SJSA1 (cell line): ENCODE data around the gene KIT. TPM values are rescaled to one million over a fixed set of nuclear protein-coding genes. Genes with fewer than 3 reads are reported as not detected.

Source experiments
- DNase-seq, 2 experiments: peaks; one replicate each; pipeline ENCODE4 v3.0.0-alpha.2; 2015 to 2020; ENCODE audit warnings: low spot score in 2 of 2, low read depth in 1 of 2
- H3K27ac ChIP-seq: fragments of 250-450 bp; sonication (Bioruptor Pico); 2 replicates; pipeline ENCODE4 v1.5.1; 2020; ENCODE audit warnings: mild to moderate bottlenecking, moderate library complexity
- H3K27me3 ChIP-seq: fragments of 250-450 bp; sonication (Bioruptor Pico); replicated peaks from 2 replicates; pipeline ENCODE4 v1.5.1; 2020; ENCODE audit warnings: mild to moderate bottlenecking, moderate library complexity
- H3K36me3 ChIP-seq: fragments of 250-450 bp; sonication (Bioruptor Pico); 2 replicates; pipeline ENCODE4 v1.5.1; 2020; ENCODE audit warnings: mild to moderate bottlenecking
- H3K4me1 ChIP-seq: fragments of 250-450 bp; sonication (Bioruptor Pico); replicated peaks from 2 replicates; pipeline ENCODE4 v1.6.1; 2021; ENCODE audit warnings: mild to moderate bottlenecking
- H3K4me3 ChIP-seq: fragments of 250-450 bp; sonication (Bioruptor Pico); 2 replicates; pipeline ENCODE4 v1.5.1; 2020; ENCODE audit warnings: mild to moderate bottlenecking
- H3K9me3 ChIP-seq: fragments of 250-450 bp; sonication (Bioruptor Pico); replicated peaks from 2 replicates; pipeline ENCODE4 v1.5.1; 2020; ENCODE audit warnings: mild to moderate bottlenecking
- total RNA-seq: library from RNA; depleted of rRNA; stranded (reverse); fragments of >200 nt; shearing (Covaris generic); gene quantifications from 2 replicates; pipeline ENCODE4 v1.2.3, GENCODE V29; 2014

The KIT gene
- total RNA-seq, 1 experiment from 2014 or later, result not detected

- Histone ChIP-seq H3K9me3 (no peaks in the 10 kb centered on the region), H3K36me3 (no peaks in the 10 kb centered on the region), H3K4me3 (no peak overlapping the region), H3K4me1 (no peaks in the 10 kb centered on the region), H3K27ac (no peak overlapping the region), H3K27me3 (no peaks in the 10 kb centered on the region)
- no peak for DNase-seq
Measured at GRCh38 chr4:54696649-54697048, 38.9 kb downstream of the KIT start.

DNA sequence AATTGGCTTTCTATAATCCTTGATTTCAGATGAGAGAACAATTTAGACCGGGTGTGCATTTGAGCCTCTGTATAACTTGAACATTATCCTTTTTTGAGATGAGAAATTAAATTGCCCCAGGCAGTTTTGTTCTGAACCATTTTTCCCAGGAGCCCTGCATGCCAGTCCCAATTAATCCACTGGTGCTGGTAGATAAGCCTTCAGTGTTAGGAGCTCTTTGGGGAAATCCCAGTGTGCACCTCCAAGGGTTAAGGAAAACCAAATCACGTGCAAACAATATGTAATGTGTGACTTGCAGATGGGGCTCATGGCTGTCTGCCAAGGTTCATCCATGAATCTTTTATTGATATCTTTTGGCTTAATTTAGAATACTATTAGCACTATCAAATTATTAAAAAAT, 43.2 kb downstream of the KIT start:
- Histone ChIP-seq H3K4me3 (no peak overlapping the region), H3K27ac (no peak overlapping the region), H3K27me3 (no peaks in the 10 kb centered on the region), H3K36me3 (no peaks in the 10 kb centered on the region), H3K4me1 (no peaks in the 10 kb centered on the region), H3K9me3 (no peaks in the 10 kb centered on the region)
- no peak for DNase-seq

- H3K27ac ChIP-seq, result no peak overlapping the region
- DNase-seq, result no peak
- H3K4me1 ChIP-seq, result no peaks in the 10 kb centered on the region
- H3K36me3 ChIP-seq, result no peaks in the 10 kb centered on the region
- H3K4me3 ChIP-seq, result no peak overlapping the region
- no peaks in the 10 kb centered on the region for H3K9me3 ChIP-seq
- peaks cover 4% of the 10 kb centered on the region; the same call in 1 of the 2 replicates for H3K27me3 ChIP-seq
Measured at GRCh38 chr4:54703182-54703581, 45.4 kb downstream of the KIT start.

- DNase-seq, result no peak
- Histone ChIP-seq H3K4me1 (no peaks in the 10 kb centered on the region), H3K4me3 (no peak overlapping the region), H3K36me3 (no peaks in the 10 kb centered on the region), H3K9me3 (no peaks in the 10 kb centered on the region), H3K27me3 (peaks cover 4% of the 10 kb centered on the region; the same call in 1 of the 2 replicates), H3K27ac (no peak overlapping the region)
Measured at GRCh38 chr4:54707406-54707805, 49.6 kb downstream of the KIT start.

DNA sequence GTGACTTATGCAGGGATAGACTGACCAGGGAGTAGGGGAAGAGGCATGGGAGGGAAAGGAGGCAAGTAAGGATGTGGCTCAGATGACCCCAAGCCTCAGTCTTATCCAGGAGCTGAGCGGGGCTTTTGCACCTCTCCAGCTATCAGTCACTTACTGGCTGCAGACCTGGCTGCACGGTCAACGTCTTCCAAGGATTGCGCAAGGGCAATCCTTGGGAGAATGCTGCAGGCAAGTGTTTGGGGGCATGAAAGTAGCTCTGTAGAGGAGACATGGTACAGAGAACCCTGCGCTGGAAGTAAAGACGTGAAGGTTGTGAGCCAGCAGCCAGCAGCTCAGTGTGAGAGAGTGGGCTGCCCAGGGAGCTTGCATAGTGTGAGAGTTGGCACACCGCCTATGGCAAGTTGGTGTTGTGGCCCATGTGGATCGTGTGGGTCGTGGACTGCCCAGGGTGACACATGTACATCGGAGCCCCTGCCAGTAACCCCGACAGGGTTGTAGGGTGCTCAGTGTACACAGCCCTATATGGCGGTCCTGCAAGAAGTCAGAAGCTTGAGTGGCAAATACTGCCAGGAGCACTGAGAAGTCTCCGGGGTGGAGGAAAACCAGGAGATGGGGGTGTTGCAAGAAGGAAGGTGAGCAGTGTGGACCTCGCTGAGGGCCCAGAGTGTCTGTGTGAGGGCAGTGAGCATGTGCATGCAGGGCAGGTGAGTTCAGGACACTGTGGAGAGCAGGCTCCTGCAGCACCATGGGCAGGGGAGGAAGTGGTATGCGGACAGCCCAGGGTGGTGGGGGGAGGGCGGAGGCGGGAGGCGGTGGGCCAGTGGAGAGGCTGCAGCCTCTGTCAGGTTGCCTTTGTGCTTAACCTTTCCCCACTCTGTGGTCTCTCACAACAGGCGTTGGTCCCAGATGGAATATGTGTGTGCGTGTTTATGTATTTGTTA, 50.9 kb downstream of the KIT start:
- H3K4me1 ChIP-seq, result no peaks in the 10 kb centered on the region
- DNase-seq, result no peak
- no peaks in the 10 kb centered on the region for H3K9me3 ChIP-seq
- H3K27ac ChIP-seq, result no peak overlapping the region
- no peaks in the 10 kb centered on the region for H3K36me3 ChIP-seq
- H3K27me3 ChIP-seq, result peaks cover 4% of the 10 kb centered on the region; the same call in 1 of the 2 replicates
- H3K4me3 ChIP-seq, result no peak overlapping the region

- H3K36me3 ChIP-seq, result no peaks in the 10 kb centered on the region
- no peak overlapping the region for H3K4me3 ChIP-seq
- H3K9me3 ChIP-seq, result no peaks in the 10 kb centered on the region
- H3K27ac ChIP-seq, result no peak overlapping the region
- no peak for DNase-seq
- H3K27me3 ChIP-seq, result peaks cover 4% of the 10 kb centered on the region; the same call in 1 of the 2 replicates
- no peaks in the 10 kb centered on the region for H3K4me1 ChIP-seq
Measured at GRCh38 chr4:54709400-54709799, 51.6 kb downstream of the KIT start.

DNA sequence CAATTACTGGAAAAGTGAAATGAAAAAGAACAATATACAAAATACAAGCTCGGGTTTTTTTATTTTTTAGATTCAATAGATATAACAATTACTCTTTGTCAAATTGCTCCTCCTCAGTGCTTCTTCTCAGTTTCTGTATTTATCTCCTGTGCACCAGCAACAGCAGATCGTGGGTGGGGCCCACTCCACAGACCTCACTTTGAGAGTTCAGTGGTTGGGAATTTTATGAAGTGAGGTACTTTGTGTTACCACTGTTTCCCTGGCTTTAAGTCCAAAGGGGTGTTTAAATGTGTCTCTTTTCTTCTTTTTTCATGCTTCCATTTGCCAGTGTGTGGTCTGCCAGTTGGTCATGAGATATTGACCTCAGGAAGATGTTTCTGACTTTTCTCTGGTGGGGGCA, 54.4 kb downstream of the KIT start:
- H3K27ac ChIP-seq, result no peak overlapping the region
- H3K36me3 ChIP-seq, result no peaks in the 10 kb centered on the region
- H3K4me3 ChIP-seq, result no peak overlapping the region
- peaks cover 8% of the 10 kb centered on the region for H3K27me3 ChIP-seq
- no peaks in the 10 kb centered on the region for H3K9me3 ChIP-seq
- no peak for DNase-seq
- H3K4me1 ChIP-seq, result no peaks in the 10 kb centered on the region

DNA sequence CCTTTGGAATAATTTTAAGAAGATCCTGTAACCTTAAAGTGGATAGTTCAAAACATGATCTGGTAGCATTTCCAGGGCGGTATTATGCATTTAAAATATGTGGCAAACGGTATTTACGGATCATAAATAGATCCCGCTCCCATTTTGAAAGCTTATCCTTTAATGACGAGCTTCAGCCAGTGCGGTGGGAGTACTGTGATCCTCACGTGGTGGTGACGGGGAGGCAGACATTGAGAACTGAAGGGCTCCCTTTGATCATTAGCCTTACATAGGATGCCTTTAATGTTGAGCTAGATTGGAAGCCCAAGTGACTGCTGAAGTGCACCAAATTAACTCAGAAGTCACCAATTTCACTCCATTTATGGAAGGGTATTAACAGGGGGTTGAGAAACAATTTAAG, 56.9 kb downstream of the KIT start:
- no peak for DNase-seq
- Histone ChIP-seq H3K4me1 (no peaks in the 10 kb centered on the region), H3K27ac (no peak overlapping the region), H3K36me3 (no peaks in the 10 kb centered on the region), H3K27me3 (peaks cover 4% of the 10 kb centered on the region), H3K4me3 (no peak overlapping the region), H3K9me3 (no peaks in the 10 kb centered on the region)

DNA sequence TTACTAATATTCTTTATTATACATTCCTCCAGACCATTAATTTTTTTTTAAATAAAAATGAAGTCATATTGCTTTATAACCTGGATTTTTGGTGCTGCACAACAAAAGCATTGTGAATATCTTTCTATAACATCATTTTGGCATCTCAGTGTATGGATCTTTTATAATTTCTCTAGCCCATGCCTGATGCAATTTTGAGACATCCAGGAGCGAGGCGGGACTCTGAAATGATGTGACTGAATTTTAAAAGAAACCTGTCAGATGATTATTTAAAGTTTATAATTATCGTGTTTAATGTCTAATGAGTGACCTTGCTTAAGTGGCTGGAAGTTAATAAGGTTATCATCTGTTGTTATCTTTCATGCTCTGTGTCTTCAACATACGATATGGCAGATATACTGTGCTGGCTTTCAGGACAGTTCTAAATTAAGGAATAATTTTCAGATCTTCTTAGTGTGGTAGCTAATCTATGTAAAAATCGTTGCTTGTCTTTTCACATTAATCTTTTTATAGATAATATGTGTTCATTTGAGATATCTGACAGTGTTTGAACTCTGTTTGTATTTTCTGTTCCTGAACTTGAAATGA, 58.8 kb downstream of the KIT start:
- H3K4me1 ChIP-seq, result no peaks in the 10 kb centered on the region

DNA sequence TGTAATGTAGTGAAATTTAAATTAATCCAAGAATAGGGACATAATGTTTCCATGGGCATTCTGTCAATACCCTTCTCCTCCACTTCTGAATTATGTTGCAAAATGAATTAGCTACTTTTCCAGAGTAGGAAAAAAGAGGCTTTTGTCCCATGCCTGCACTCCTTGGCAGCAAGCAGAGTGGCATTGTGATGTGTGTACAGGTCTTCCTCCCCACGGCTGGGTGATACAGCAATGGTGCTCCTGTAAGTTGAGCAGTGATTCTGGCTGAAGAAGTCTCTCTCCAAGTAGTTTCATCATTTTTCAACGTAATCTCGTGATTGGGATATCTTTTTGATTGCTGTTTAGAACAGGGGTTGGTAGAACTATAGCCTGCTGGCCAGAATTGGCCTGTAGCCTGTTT, 59.9 kb downstream of the KIT start:
- Histone ChIP-seq H3K4me3 (no peak overlapping the region), H3K27ac (no peak overlapping the region)
- no peak for DNase-seq

More for the DNA sequence above, 58.8 kb downstream of the KIT start:
- Histone ChIP-seq H3K9me3 (no peaks in the 10 kb centered on the region), H3K27me3 (peaks cover 4% of the 10 kb centered on the region), H3K27ac (no peak overlapping the region), H3K36me3 (no peaks in the 10 kb centered on the region), H3K4me3 (no peak overlapping the region)
- no peak for DNase-seq

GRCh38 chr4:54719378-54719777, 61.6 kb downstream of the KIT start:
- H3K9me3 ChIP-seq, result no peaks in the 10 kb centered on the region
- H3K4me1 ChIP-seq, result no peaks in the 10 kb centered on the region
- no peak overlapping the region for H3K4me3 ChIP-seq
- no peak for DNase-seq
- H3K27ac ChIP-seq, result no peak overlapping the region
- no peaks in the 10 kb centered on the region for H3K36me3 ChIP-seq
- peaks cover 4% of the 10 kb centered on the region for H3K27me3 ChIP-seq

More for the DNA sequence above, 59.9 kb downstream of the KIT start:
- H3K36me3 ChIP-seq, result no peaks in the 10 kb centered on the region
- no peaks in the 10 kb centered on the region for H3K4me1 ChIP-seq
- no peaks in the 10 kb centered on the region for H3K9me3 ChIP-seq
- H3K27me3 ChIP-seq, result peaks cover 4% of the 10 kb centered on the region

DNA sequence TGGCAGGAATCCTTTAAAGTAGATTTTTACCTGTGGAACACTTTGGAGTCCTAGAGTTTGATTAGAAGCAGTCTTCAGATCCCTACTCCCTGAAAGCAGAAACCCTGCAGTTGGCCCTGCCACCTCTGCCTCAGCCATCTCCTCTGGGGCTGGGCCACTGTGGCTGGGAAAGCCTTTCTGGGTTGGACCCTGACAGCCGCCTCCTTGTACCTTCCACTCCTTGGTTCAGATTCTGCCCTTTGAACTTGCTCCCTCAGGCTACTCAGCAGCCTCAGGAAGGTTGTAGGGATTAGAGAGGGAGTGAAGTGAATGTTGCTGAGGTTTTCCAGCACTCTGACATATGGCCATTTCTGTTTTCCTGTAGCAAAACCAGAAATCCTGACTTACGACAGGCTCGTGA, 65.5 kb downstream of the KIT start:
- H3K4me3 ChIP-seq, result no peak overlapping the region
- H3K36me3 ChIP-seq, result no peaks in the 10 kb centered on the region
- DNase-seq, result no peak
- H3K9me3 ChIP-seq, result no peaks in the 10 kb centered on the region
- H3K27ac ChIP-seq, result no peak overlapping the region
- no peaks in the 10 kb centered on the region for H3K4me1 ChIP-seq
- H3K27me3 ChIP-seq, result no peaks in the 10 kb centered on the region

- Histone ChIP-seq H3K9me3 (no peaks in the 10 kb centered on the region), H3K36me3 (no peaks in the 10 kb centered on the region), H3K4me1 (no peaks in the 10 kb centered on the region), H3K4me3 (no peak overlapping the region), H3K27ac (no peak overlapping the region), H3K27me3 (0 out of 2 replicates have a peak, but pooled peaks cover 3% of the 10 kb centered on the region)
- no peak for DNase-seq
Measured at GRCh38 chr4:54723820-54724219, 66.1 kb downstream of the KIT start.

GRCh38 chr4:54726907-54727306, 69.2 kb downstream of the KIT start:
- no peaks in the 10 kb centered on the region for H3K4me1 ChIP-seq
- DNase-seq, result no peak
- no peak overlapping the region for H3K4me3 ChIP-seq
- H3K36me3 ChIP-seq, result no peaks in the 10 kb centered on the region
- no peaks in the 10 kb centered on the region for H3K9me3 ChIP-seq
- H3K27me3 ChIP-seq, result 0 out of 2 replicates have a peak, but pooled peaks cover 3% of the 10 kb centered on the region
- no peak overlapping the region for H3K27ac ChIP-seq
